Activated T-cell treated with anti-CD3 and anti-CD28 coated beads, Interleukin-2, amount 50 U/mL, for 24 hours (primary cell): Measurements from ENCODE around the gene OR12D3.
"Not testable (repeated sequence)": the region's sequence is repeated elsewhere in the genome, so short reads cannot be mapped to it uniquely, and the experiment has no call there.

Experiments
- DNase-seq: peaks from one replicate; pipeline ENCODE4 v3.0.0-alpha.2; 2020
- H3K27ac Mint-ChIP-seq: 2 replicates; pipeline ENCODE4 v1.8.0; 2020; ENCODE audit warnings: mild to moderate bottlenecking, mixed read lengths
- H3K27me3 Mint-ChIP-seq: 2 replicates; pipeline ENCODE4 v1.8.0; 2020; ENCODE audit warnings: mixed read lengths
- H3K36me3 Mint-ChIP-seq: 2 replicates; pipeline ENCODE4 v1.8.0; 2020; ENCODE audit warnings: low read depth, mixed read lengths
- H3K4me1 Mint-ChIP-seq: 2 replicates; pipeline ENCODE4 v1.8.0; 2020; ENCODE audit warnings: low read depth, mixed read lengths
- H3K4me3 Mint-ChIP-seq: 2 replicates; pipeline ENCODE4 v1.8.0; 2020; ENCODE audit warnings: mild to moderate bottlenecking, moderate library complexity, mixed read lengths
- H3K9me3 Mint-ChIP-seq: 2 replicates; pipeline ENCODE4 v1.8.0; 2020; ENCODE audit warnings: mixed read lengths

Gene OR12D3

GRCh38 chr6:29375191-29375590, at the start of gene OR12D3:
OR12D3 (minus strand) TSS chr6:29375291; CDS start chr6:29375287, 4 bp downstream.
- Mint-ChIP-seq H3K4me1 (no peaks in the 10 kb centered on the region), H3K9me3 (no peaks in the 10 kb centered on the region), H3K36me3 (no peaks in the 10 kb centered on the region), H3K27ac (no peak within 1 kb of the TSS), H3K4me3 (no peak within 1 kb of the TSS), H3K27me3 (peaks cover 39% of the 10 kb centered on the region)
- no peak for DNase-seq

- no peaks in the 10 kb centered on the region for H3K4me1 Mint-ChIP-seq
- no peaks in the 10 kb centered on the region for H3K9me3 Mint-ChIP-seq
- no peak overlapping the region for H3K27ac Mint-ChIP-seq
- no peak overlapping the region for H3K4me3 Mint-ChIP-seq
- no peak for DNase-seq
- peaks cover 71% of the 10 kb centered on the region for H3K27me3 Mint-ChIP-seq
- no peaks in the 10 kb centered on the region for H3K36me3 Mint-ChIP-seq
These were observed 49.5 kb upstream of the OR12D3 start for GRCh38 chr6:29424575-29424974.

GRCh38 chr6:29424168-29424567, 49.1 kb upstream of the OR12D3 start:
- no peak for DNase-seq
- H3K27me3 Mint-ChIP-seq: peaks cover 71% of the 10 kb centered on the region
- H3K27ac Mint-ChIP-seq: no peak overlapping the region
- H3K36me3 Mint-ChIP-seq: no peaks in the 10 kb centered on the region
- no peak overlapping the region for H3K4me3 Mint-ChIP-seq
- H3K9me3 Mint-ChIP-seq: no peaks in the 10 kb centered on the region
- no peaks in the 10 kb centered on the region for H3K4me1 Mint-ChIP-seq

- Mint-ChIP-seq H3K27me3 (peaks cover 65% of the 10 kb centered on the region), H3K27ac (no peak overlapping the region), H3K4me3 (no peak overlapping the region), H3K9me3 (no peaks in the 10 kb centered on the region), H3K36me3 (no peaks in the 10 kb centered on the region), H3K4me1 (no peaks in the 10 kb centered on the region)
- DNase-seq: no peak
These were observed 44.4 kb upstream of the OR12D3 start for GRCh38 chr6:29419516-29419915.

GRCh38 chr6:29414588-29414987, 39.5 kb upstream of the OR12D3 start, which contains the start of gene OR12D1:
OR12D1 (plus strand) TSS chr6:29414928.
- no peaks in the 10 kb centered on the region for H3K4me1 Mint-ChIP-seq
- no peak within 1 kb of the TSS for H3K27ac Mint-ChIP-seq
- H3K4me3 Mint-ChIP-seq: no peak within 1 kb of the TSS
- H3K27me3 Mint-ChIP-seq: peaks cover 69% of the 10 kb centered on the region
- no peak for DNase-seq
- H3K9me3 Mint-ChIP-seq: peaks cover 22% of the 10 kb centered on the region
- H3K36me3 Mint-ChIP-seq: no peaks in the 10 kb centered on the region

- Mint-ChIP-seq H3K27me3 (peaks cover 70% of the 10 kb centered on the region), H3K27ac (no peak overlapping the region), H3K36me3 (no peaks in the 10 kb centered on the region), H3K4me1 (no peaks in the 10 kb centered on the region), H3K4me3 (no peak overlapping the region), H3K9me3 (peaks cover 2% of the 10 kb centered on the region)
- no peak for DNase-seq
These were observed 28.7 kb upstream of the OR12D3 start for GRCh38 chr6:29403801-29404200.

GRCh38 chr6:29399525-29399924, 24.4 kb upstream of the OR12D3 start:
- Mint-ChIP-seq H3K9me3 (no peaks in the 10 kb centered on the region), H3K36me3 (no peaks in the 10 kb centered on the region), H3K27ac (no peak overlapping the region), H3K4me3 (no peak overlapping the region), H3K27me3 (peaks cover 68% of the 10 kb centered on the region), H3K4me1 (no peaks in the 10 kb centered on the region)
- DNase-seq: no peak

- DNase-seq: no peak
- Mint-ChIP-seq H3K4me1 (no peaks in the 10 kb centered on the region), H3K27ac (no peak within 1 kb of the TSS), H3K4me3 (no peak within 1 kb of the TSS), H3K9me3 (no peaks in the 10 kb centered on the region), H3K27me3 (peaks cover 66% of the 10 kb centered on the region), H3K36me3 (no peaks in the 10 kb centered on the region)
These were observed 20.2 kb upstream of the OR12D3 start, which contains the start of gene OR12D2 for GRCh38 chr6:29395331-29395730. OR12D2 (plus strand) TSS chr6:29395631; CDS start chr6:29396700, 1,069 bp downstream.

- H3K36me3 Mint-ChIP-seq: no peaks in the 10 kb centered on the region
- peaks cover 41% of the 10 kb centered on the region for H3K27me3 Mint-ChIP-seq
- no peak overlapping the region for H3K27ac Mint-ChIP-seq
- H3K4me1 Mint-ChIP-seq: no peaks in the 10 kb centered on the region
- DNase-seq: no peak
- no peak overlapping the region for H3K4me3 Mint-ChIP-seq
- no peaks in the 10 kb centered on the region for H3K9me3 Mint-ChIP-seq
These were observed 13.4 kb upstream of the OR12D3 start for GRCh38 chr6:29388533-29388932.

GRCh38 chr6:29376003-29376402, 912 bp upstream of the OR12D3 start:
- no peaks in the 10 kb centered on the region for H3K4me1 Mint-ChIP-seq
- DNase-seq: no peak
- H3K4me3 Mint-ChIP-seq: no peak overlapping the region
- no peak overlapping the region for H3K27ac Mint-ChIP-seq
- no peaks in the 10 kb centered on the region for H3K9me3 Mint-ChIP-seq
- no peaks in the 10 kb centered on the region for H3K36me3 Mint-ChIP-seq
- H3K27me3 Mint-ChIP-seq: peaks cover 35% of the 10 kb centered on the region

GRCh38 chr6:29368765-29369164, 6.3 kb downstream of the OR12D3 start, which contains the start of gene OR5V1:
OR5V1 (minus strand) TSS chr6:29368865; CDS start chr6:29356195, 12,670 bp downstream.
- H3K4me1 Mint-ChIP-seq: no peaks in the 10 kb centered on the region
- no peak within 1 kb of the TSS for H3K27ac Mint-ChIP-seq
- H3K27me3 Mint-ChIP-seq: peaks cover 37% of the 10 kb centered on the region
- no peaks in the 10 kb centered on the region for H3K9me3 Mint-ChIP-seq
- H3K36me3 Mint-ChIP-seq: no peaks in the 10 kb centered on the region
- no peak for DNase-seq
- H3K4me3 Mint-ChIP-seq: no peak within 1 kb of the TSS

- no peak for DNase-seq
- H3K9me3 Mint-ChIP-seq: no peaks in the 10 kb centered on the region
- H3K4me3 Mint-ChIP-seq: no peak overlapping the region
- no peak overlapping the region for H3K27ac Mint-ChIP-seq
- peaks cover 74% of the 10 kb centered on the region for H3K27me3 Mint-ChIP-seq
- H3K36me3 Mint-ChIP-seq: no peaks in the 10 kb centered on the region
- H3K4me1 Mint-ChIP-seq: no peaks in the 10 kb centered on the region
These were observed 19.5 kb downstream of the OR12D3 start for GRCh38 chr6:29355603-29356002.

GRCh38 chr6:29354980-29355379, 20.1 kb downstream of the OR12D3 start:
- Mint-ChIP-seq H3K9me3 (no peaks in the 10 kb centered on the region), H3K4me3 (no peak overlapping the region), H3K36me3 (no peaks in the 10 kb centered on the region), H3K27ac (no peak overlapping the region), H3K27me3 (peaks cover 70% of the 10 kb centered on the region), H3K4me1 (no peaks in the 10 kb centered on the region)
- DNase-seq: no peak

GRCh38 chr6:29349348-29349747, 25.7 kb downstream of the OR12D3 start:
- not testable (repeated sequence) for H3K4me1 Mint-ChIP-seq, H3K9me3 Mint-ChIP-seq, DNase-seq, H3K36me3 Mint-ChIP-seq, H3K27ac Mint-ChIP-seq, H3K4me3 Mint-ChIP-seq
- H3K27me3 Mint-ChIP-seq: peaks cover 52% of the 10 kb centered on the region

GRCh38 chr6:29345380-29345779, 29.7 kb downstream of the OR12D3 start:
- H3K4me1 Mint-ChIP-seq: no peaks in the 10 kb centered on the region
- H3K27me3 Mint-ChIP-seq: peaks cover 30% of the 10 kb centered on the region
- H3K27ac Mint-ChIP-seq: no peak overlapping the region
- no peak overlapping the region for H3K4me3 Mint-ChIP-seq
- DNase-seq: no peak
- peaks cover 2% of the 10 kb centered on the region for H3K9me3 Mint-ChIP-seq
- H3K36me3 Mint-ChIP-seq: no peaks in the 10 kb centered on the region

- peaks cover 63% of the 10 kb centered on the region for H3K27me3 Mint-ChIP-seq
- H3K36me3 Mint-ChIP-seq: no peaks in the 10 kb centered on the region
- no peak overlapping the region for H3K4me3 Mint-ChIP-seq
- DNase-seq: no peak
- peaks cover 2% of the 10 kb centered on the region for H3K9me3 Mint-ChIP-seq
- no peaks in the 10 kb centered on the region for H3K4me1 Mint-ChIP-seq
- H3K27ac Mint-ChIP-seq: no peak overlapping the region
These were observed 38.8 kb downstream of the OR12D3 start for GRCh38 chr6:29336269-29336668.
